Astrocyte (in vitro differentiated cells and primary cell): ENCODE measurements around the gene MAIP1. TPM values are rescaled to one million over a fixed set of nuclear protein-coding genes. Genes with fewer than 3 reads are reported as not detected.
A peak's percentile ranks its signal among the peaks of the same experiment; 100 is the strongest.

Experiments used
- DNase-seq: peaks from one replicate; pipeline ENCODE4 v3.0.0-alpha.2; 2010; ENCODE audit warnings: low read depth
- FAIRE-seq: peaks from 2 replicates; lab custom pipeline; 2011; peaks lifted over from hg19 to GRCh38; lab: Jason Lieb, UNC
- H2AFZ ChIP-seq: 2 replicates; pipeline ENCODE4 v1.6.0; 2012; ENCODE audit warnings: low read depth, low read length, inconsistent platforms
- H3K27ac ChIP-seq: 2 replicates; pipeline ENCODE4 v1.5.1; 2011; ENCODE audit warnings: low read depth, low read length, inconsistent platforms
- H3K27me3 ChIP-seq: 2 replicates; pipeline ENCODE4 v1.6.0; 2011; ENCODE audit warnings: low read length, inconsistent platforms; ENCODE audit not compliant: insufficient read depth
- H3K36me3 ChIP-seq: 2 replicates; pipeline ENCODE4 v1.5.1; 2011; ENCODE audit warnings: low read length, inconsistent platforms; ENCODE audit not compliant: insufficient read depth
- H3K4me1 ChIP-seq: 2 replicates; pipeline ENCODE4 v1.5.1; 2011; ENCODE audit warnings: low read length, inconsistent platforms; ENCODE audit not compliant: insufficient read depth
- H3K4me2 ChIP-seq: 2 replicates; pipeline ENCODE4 v1.6.0; 2012; ENCODE audit warnings: low read length, inconsistent platforms
- H3K4me3 ChIP-seq: 2 replicates; pipeline ENCODE4 v1.5.1; 2011; ENCODE audit warnings: low read depth, mild to moderate bottlenecking, low read length, inconsistent platforms; ENCODE audit not compliant: insufficient read depth
- H3K79me2 ChIP-seq: 2 replicates; pipeline ENCODE4 v1.6.0; 2012; ENCODE audit warnings: mild to moderate bottlenecking, low read length, inconsistent platforms; ENCODE audit not compliant: insufficient read depth
- H3K9ac ChIP-seq: 2 replicates; pipeline ENCODE4 v1.6.0; 2012; ENCODE audit warnings: mild to moderate bottlenecking, low read length, inconsistent platforms
- H3K9me3 ChIP-seq: 2 replicates; pipeline ENCODE4 v1.5.1; 2012; ENCODE audit warnings: low read depth, mild to moderate bottlenecking, low read length, inconsistent platforms; ENCODE audit not compliant: insufficient read depth
- H4K20me1 ChIP-seq: 2 replicates; pipeline ENCODE4 v1.6.0; 2012; ENCODE audit warnings: low read length, inconsistent platforms; ENCODE audit not compliant: insufficient read depth
- H3K27ac Mint-ChIP-seq: one replicate; pipeline ENCODE4 v1.8.0; 2021; ENCODE audit warnings: mild to moderate bottlenecking, mixed read lengths; ENCODE audit not compliant: unreplicated experiment
- H3K27me3 Mint-ChIP-seq: one replicate; pipeline ENCODE4 v1.8.0; 2021; ENCODE audit warnings: low read depth, mixed read lengths; ENCODE audit not compliant: unreplicated experiment
- H3K36me3 Mint-ChIP-seq: one replicate; pipeline ENCODE4 v1.8.0; 2021; ENCODE audit warnings: low read depth, mixed read lengths; ENCODE audit not compliant: unreplicated experiment
- H3K4me1 Mint-ChIP-seq: one replicate; pipeline ENCODE4 v1.8.0; 2021; ENCODE audit warnings: low read depth, mixed read lengths; ENCODE audit not compliant: unreplicated experiment
- H3K4me3 Mint-ChIP-seq: one replicate; pipeline ENCODE4 v1.8.0; 2021; ENCODE audit warnings: mild to moderate bottlenecking, moderate library complexity, mixed read lengths; ENCODE audit not compliant: unreplicated experiment
- H3K9me3 Mint-ChIP-seq: one replicate; pipeline ENCODE4 v1.8.0; 2021; ENCODE audit warnings: mild to moderate bottlenecking, mixed read lengths; ENCODE audit not compliant: unreplicated experiment
- EZH2 ChIP-seq: IDR thresholded peaks from 2 replicates; pipeline ENCODE4 v1.6.1; 2012; ENCODE audit warnings: mild to moderate bottlenecking, low read length, inconsistent platforms; ENCODE audit not compliant: insufficient read depth
- total RNA-seq: library from RNA; stranded (reverse); gene quantifications from 2 replicates; pipeline ENCODE4 v1.2.1, GENCODE V29; 2021
- TF ChIP-seq, protein P1 (sequence below): IDR thresholded peaks from 2 replicates; pipeline ENCODE4 v1.5.1; 2011; ENCODE audit warnings: low read depth, mild to moderate bottlenecking, inconsistent platforms, low read length, moderate library complexity; ENCODE audit not compliant: insufficient read depth

MAIP1 gene
- total RNA-seq, 1 donor from 2014 or later: 24.4 TPM

DNA sequence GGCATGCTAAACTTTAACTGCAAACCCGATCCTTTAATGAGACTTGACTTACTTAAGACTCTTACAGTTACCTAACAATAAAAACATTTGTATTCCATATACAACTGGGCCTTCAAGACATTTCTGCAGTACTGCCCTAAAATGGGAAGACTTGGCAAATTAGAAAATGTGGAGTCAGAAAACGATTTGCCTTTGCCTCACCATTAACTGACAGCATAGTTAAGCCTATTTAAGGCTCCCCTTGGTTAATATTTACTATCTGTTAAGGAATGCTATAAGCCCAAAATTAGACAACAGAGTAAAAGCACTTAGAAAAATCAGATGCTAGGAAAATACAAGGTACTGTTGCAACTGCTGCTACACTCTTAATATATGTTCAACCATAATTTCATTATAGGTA is 18.8 kb upstream of the MAIP1 start:
- DNase-seq (no peak), FAIRE-seq (no peak)
- Histone ChIP-seq H3K9me3 (no peaks in the 10 kb centered on the region), H3K79me2 (peaks cover 3% of the 10 kb centered on the region), H4K20me1 (peaks cover 7% of the 10 kb centered on the region), H3K36me3 (peaks cover 12% of the 10 kb centered on the region), H3K9ac (no peak overlapping the region), H3K27ac (no peak overlapping the region), H3K27me3 (no peaks in the 10 kb centered on the region), H3K4me3 (no peak overlapping the region), H3K4me1 (no peaks in the 10 kb centered on the region), H2AFZ (no peak overlapping the region), H3K4me2 (no peak overlapping the region)
- TF ChIP-seq EZH2: no peak
- TF ChIP-seq, protein P1, sequence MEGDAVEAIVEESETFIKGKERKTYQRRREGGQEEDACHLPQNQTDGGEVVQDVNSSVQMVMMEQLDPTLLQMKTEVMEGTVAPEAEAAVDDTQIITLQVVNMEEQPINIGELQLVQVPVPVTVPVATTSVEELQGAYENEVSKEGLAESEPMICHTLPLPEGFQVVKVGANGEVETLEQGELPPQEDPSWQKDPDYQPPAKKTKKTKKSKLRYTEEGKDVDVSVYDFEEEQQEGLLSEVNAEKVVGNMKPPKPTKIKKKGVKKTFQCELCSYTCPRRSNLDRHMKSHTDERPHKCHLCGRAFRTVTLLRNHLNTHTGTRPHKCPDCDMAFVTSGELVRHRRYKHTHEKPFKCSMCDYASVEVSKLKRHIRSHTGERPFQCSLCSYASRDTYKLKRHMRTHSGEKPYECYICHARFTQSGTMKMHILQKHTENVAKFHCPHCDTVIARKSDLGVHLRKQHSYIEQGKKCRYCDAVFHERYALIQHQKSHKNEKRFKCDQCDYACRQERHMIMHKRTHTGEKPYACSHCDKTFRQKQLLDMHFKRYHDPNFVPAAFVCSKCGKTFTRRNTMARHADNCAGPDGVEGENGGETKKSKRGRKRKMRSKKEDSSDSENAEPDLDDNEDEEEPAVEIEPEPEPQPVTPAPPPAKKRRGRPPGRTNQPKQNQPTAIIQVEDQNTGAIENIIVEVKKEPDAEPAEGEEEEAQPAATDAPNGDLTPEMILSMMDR: no peak
- Mint-ChIP-seq H3K27ac (no peak overlapping the region), H3K9me3 (no peaks in the 10 kb centered on the region), H3K4me1 (peaks cover 6% of the 10 kb centered on the region), H3K27me3 (no peaks in the 10 kb centered on the region), H3K36me3 (peaks cover 7% of the 10 kb centered on the region), H3K4me3 (no peak overlapping the region)

DNA sequence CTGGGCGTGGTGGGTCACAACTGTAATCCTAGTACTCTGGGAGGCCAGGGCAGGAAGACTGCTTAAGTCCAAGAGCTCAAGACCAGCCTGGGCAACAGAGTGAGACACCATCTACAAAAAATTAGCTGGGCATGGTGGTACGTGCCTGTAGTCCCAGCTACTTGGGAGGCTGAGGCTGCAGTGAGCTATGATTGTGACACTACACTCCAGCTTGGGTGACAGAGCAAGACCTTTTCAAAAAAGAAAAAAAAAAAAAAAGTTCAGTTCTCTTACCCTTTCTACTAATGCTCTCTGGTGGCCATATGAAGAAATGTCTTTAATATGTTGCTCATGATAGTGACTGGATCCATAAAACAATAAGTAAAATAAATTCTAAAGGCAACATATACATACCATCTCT is 15.0 kb upstream of the MAIP1 start:
- Histone ChIP-seq H3K27me3 (no peaks in the 10 kb centered on the region), H3K9me3 (no peaks in the 10 kb centered on the region), H3K79me2 (peaks cover 8% of the 10 kb centered on the region), H3K4me3 (no peak overlapping the region), H2AFZ (no peak overlapping the region), H4K20me1 (peaks cover 9% of the 10 kb centered on the region), H3K27ac (no peak overlapping the region), H3K9ac (no peak overlapping the region), H3K4me2 (no peak overlapping the region), H3K36me3 (peaks cover 3% of the 10 kb centered on the region), H3K4me1 (no peaks in the 10 kb centered on the region)
- Mint-ChIP-seq H3K4me1 (no peaks in the 10 kb centered on the region), H3K27me3 (no peaks in the 10 kb centered on the region), H3K9me3 (no peaks in the 10 kb centered on the region), H3K4me3 (no peak overlapping the region), H3K36me3 (peaks cover 8% of the 10 kb centered on the region), H3K27ac (peak overlapping the region; percentile 18)
- TF ChIP-seq, protein P1: peak; percentile 15
- no peak for TF ChIP-seq EZH2
- DNase-seq (no peak), FAIRE-seq (no peak)

DNA sequence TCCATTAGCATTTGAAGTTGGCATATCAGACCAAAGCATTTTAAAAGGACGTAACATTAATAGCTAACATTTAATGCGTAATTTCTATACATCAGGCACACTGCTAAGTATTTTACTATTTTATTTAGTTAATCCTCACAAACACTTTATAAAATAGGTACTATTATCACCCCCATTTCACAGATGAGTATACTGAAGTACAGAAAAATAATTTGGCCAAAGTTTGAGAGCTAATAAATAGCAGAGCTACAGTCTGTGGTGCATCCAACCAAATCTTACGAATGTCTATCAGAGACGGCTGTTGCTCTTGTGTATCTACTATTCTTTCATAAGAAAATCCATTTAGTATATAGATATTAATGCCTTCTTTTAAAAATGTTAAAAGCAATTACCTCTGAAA is 12.0 kb upstream of the MAIP1 start:
- Histone ChIP-seq H3K4me3 (no peak overlapping the region), H3K9me3 (no peaks in the 10 kb centered on the region), H3K4me2 (no peak overlapping the region), H3K9ac (no peak overlapping the region), H4K20me1 (peaks cover 9% of the 10 kb centered on the region), H3K36me3 (peaks cover 19% of the 10 kb centered on the region), H3K27ac (no peak overlapping the region), H2AFZ (no peak overlapping the region), H3K27me3 (no peaks in the 10 kb centered on the region), H3K79me2 (peaks cover 6% of the 10 kb centered on the region), H3K4me1 (no peaks in the 10 kb centered on the region)
- H3K9me3 Mint-ChIP-seq: no peaks in the 10 kb centered on the region
- TF ChIP-seq EZH2: no peak
- TF ChIP-seq, protein P1: no peak
- peaks cover 11% of the 10 kb centered on the region for H3K36me3 Mint-ChIP-seq
- H3K27me3 Mint-ChIP-seq: no peaks in the 10 kb centered on the region
- no peak overlapping the region for H3K27ac Mint-ChIP-seq
- FAIRE-seq (no peak), DNase-seq (no peak)
- H3K4me3 Mint-ChIP-seq: no peak overlapping the region
- no peaks in the 10 kb centered on the region for H3K4me1 Mint-ChIP-seq
